Stimulated activated naive CD8-positive, alpha-beta T cell treated with anti-CD3 and anti-CD28 coated beads, Interleukin-15, amount 100 ng/mL, for 72 hours (primary cell): Measurements from ENCODE around the gene WNK2.
"Not testable (repeated sequence)": the region's sequence is repeated elsewhere in the genome, so short reads cannot be mapped to it uniquely, and the experiment has no call there.

Source experiments
- ATAC-seq: fragments of 150-1000 bp; cut with Tn5 transposase; 2 replicates; pipeline ENCODE4 v1.10.0; 2021; ENCODE audit warnings: mild to moderate bottlenecking, moderate library complexity
- DNase-seq, 2 donors: peaks; one replicate each; pipeline ENCODE4 v3.0.0; 2021 to 2022
- H3K27ac Mint-ChIP-seq, 2 donors: one replicate each; pipeline ENCODE4 v1.8.0; 2022; ENCODE audit warnings: mild to moderate bottlenecking in 2 of 2, mixed read lengths in 2 of 2, moderate library complexity in 2 of 2
- H3K27me3 Mint-ChIP-seq: one replicate; pipeline ENCODE4 v1.8.0; 2022; ENCODE audit warnings: mixed read lengths
- H3K4me1 Mint-ChIP-seq: one replicate; pipeline ENCODE4 v1.8.0; 2022; ENCODE audit warnings: mild to moderate bottlenecking, mixed read lengths
- H3K4me3 Mint-ChIP-seq, 2 donors: one replicate each; pipeline ENCODE4 v1.8.0; 2022; ENCODE audit warnings: mild to moderate bottlenecking in 2 of 2, mixed read lengths in 2 of 2, moderate library complexity in 1 of 2
- H3K9me3 Mint-ChIP-seq, 2 donors: one replicate each; pipeline ENCODE4 v1.8.0; 2022; ENCODE audit warnings: mixed read lengths in 2 of 2

Gene WNK2

GRCh38 chr9:93183663-93184431 lies at the start of gene WNK2:
WNK2 (plus strand) TSS chr9:93184139; CDS start chr9:93184930, 791 bp downstream.
- Mint-ChIP-seq H3K27me3 (peaks cover 75% of the 10 kb centered on the region), H3K4me3 (peak within 1 kb of the TSS; percentile 83), H3K27ac (no peak within 1 kb of the TSS), H3K9me3 (no peaks in the 10 kb centered on the region), H3K4me1 (peaks cover 11% of the 10 kb centered on the region)
- DNase-seq (peak; percentile 30 to 45), ATAC-seq (peak; percentile 68)

- ATAC-seq: peak; percentile 47
- no peaks in the 10 kb centered on the region for H3K27me3 Mint-ChIP-seq
- H3K27ac Mint-ChIP-seq: peak overlapping the region; percentile 91 to 94
- H3K9me3 Mint-ChIP-seq: no peaks in the 10 kb centered on the region
- H3K4me1 Mint-ChIP-seq: peaks cover 87% of the 10 kb centered on the region
- peak overlapping the region; percentile 79 to 83 for H3K4me3 Mint-ChIP-seq
- no peak for DNase-seq
Observed at GRCh38 chr9:93134740-93135444, 49.0 kb upstream of the WNK2 start.

GRCh38 chr9:93136011-93136440 lies 47.9 kb upstream of the WNK2 start:
- DNase-seq: no peak
- Mint-ChIP-seq H3K27ac (no peak overlapping the region), H3K9me3 (no peaks in the 10 kb centered on the region), H3K27me3 (no peaks in the 10 kb centered on the region), H3K4me3 (no peak overlapping the region), H3K4me1 (peaks cover 87% of the 10 kb centered on the region)
- ATAC-seq: no peak

- Mint-ChIP-seq H3K4me3 (no peak overlapping the region), H3K9me3 (no peaks in the 10 kb centered on the region), H3K4me1 (peaks cover 82% of the 10 kb centered on the region), H3K27me3 (no peaks in the 10 kb centered on the region), H3K27ac (no peak overlapping the region)
- no peak for ATAC-seq
- DNase-seq: no peak
Observed at GRCh38 chr9:93137362-93137761, 46.6 kb upstream of the WNK2 start.

GRCh38 chr9:93138171-93138764 lies 45.7 kb upstream of the WNK2 start:
- Mint-ChIP-seq H3K9me3 (no peaks in the 10 kb centered on the region), H3K4me3 (no peak overlapping the region), H3K27me3 (no peaks in the 10 kb centered on the region), H3K27ac (no peak overlapping the region), H3K4me1 (peaks cover 81% of the 10 kb centered on the region)
- ATAC-seq (no peak), DNase-seq (no peak)

GRCh38 chr9:93139365-93140182 lies 44.4 kb upstream of the WNK2 start:
- Mint-ChIP-seq H3K9me3 (no peaks in the 10 kb centered on the region), H3K27ac (peak overlapping the region in 1 of 2 donors; percentile 65), H3K27me3 (no peaks in the 10 kb centered on the region), H3K4me3 (peak overlapping the region in 1 of 2 donors; percentile 2), H3K4me1 (peaks cover 91% of the 10 kb centered on the region)
- DNase-seq (no peak), ATAC-seq (no peak)

- Mint-ChIP-seq H3K4me3 (no peak overlapping the region), H3K4me1 (peaks cover 81% of the 10 kb centered on the region)
Observed at GRCh38 chr9:93141771-93142483, 42.0 kb upstream of the WNK2 start.

GRCh38 chr9:93143830-93144530 lies 40.0 kb upstream of the WNK2 start:
- Mint-ChIP-seq H3K27me3 (no peaks in the 10 kb centered on the region), H3K4me1 (peaks cover 79% of the 10 kb centered on the region), H3K9me3 (peaks cover 20 to 26% of the 10 kb centered on the region in 2 donors), H3K4me3 (peak overlapping the region; percentile 32 to 67), H3K27ac (peak overlapping the region; percentile 80 to 90)
- peak in 1 of 2 donors; percentile 55 for DNase-seq
- peak; percentile 79 for ATAC-seq

More at GRCh38 chr9:93141771-93142483, 42.0 kb upstream of the WNK2 start:
- ATAC-seq: no peak
- H3K9me3 Mint-ChIP-seq: peaks cover 10 to 11% of the 10 kb centered on the region in 2 donors
- H3K27me3 Mint-ChIP-seq: no peaks in the 10 kb centered on the region
- peak overlapping the region in 1 of 2 donors; percentile 48 for H3K27ac Mint-ChIP-seq
- DNase-seq: no peak

- ATAC-seq: peak; percentile 50
- not testable (repeated sequence) for H3K27me3 Mint-ChIP-seq, H3K4me3 Mint-ChIP-seq, DNase-seq
- Mint-ChIP-seq H3K27ac (peak overlapping the region; percentile 56 to 63), H3K9me3 (peaks cover 20 to 26% of the 10 kb centered on the region in 2 donors), H3K4me1 (peaks cover 74% of the 10 kb centered on the region)
Observed at GRCh38 chr9:93146696-93147095, 37.2 kb upstream of the WNK2 start.

GRCh38 chr9:93147632-93148031 lies 36.3 kb upstream of the WNK2 start:
- DNase-seq (no peak), ATAC-seq (no peak)
- Mint-ChIP-seq H3K27ac (peak overlapping the region in 1 of 2 donors; percentile 34), H3K4me3 (no peak overlapping the region), H3K4me1 (peaks cover 65% of the 10 kb centered on the region), H3K27me3 (no peaks in the 10 kb centered on the region), H3K9me3 (peaks cover 20 to 26% of the 10 kb centered on the region in 2 donors)

GRCh38 chr9:93148721-93149120 lies 35.2 kb upstream of the WNK2 start:
- Mint-ChIP-seq H3K9me3 (peaks cover 20 to 26% of the 10 kb centered on the region in 2 donors), H3K27me3 (no peaks in the 10 kb centered on the region), H3K4me3 (peak overlapping the region in 1 of 2 donors; percentile 12), H3K27ac (peak overlapping the region in 1 of 2 donors; percentile 85), H3K4me1 (peaks cover 55% of the 10 kb centered on the region)
- ATAC-seq: no peak
- no peak for DNase-seq

GRCh38 chr9:93149361-93149760 lies 34.6 kb upstream of the WNK2 start:
- Mint-ChIP-seq H3K4me1 (peaks cover 49% of the 10 kb centered on the region), H3K4me3 (peak overlapping the region in 1 of 2 donors; percentile 14), H3K27me3 (no peaks in the 10 kb centered on the region), H3K27ac (peak overlapping the region in 1 of 2 donors; percentile 46), H3K9me3 (peaks cover 20 to 26% of the 10 kb centered on the region in 2 donors)
- no peak for ATAC-seq
- no peak for DNase-seq

- H3K9me3 Mint-ChIP-seq: peaks cover 16 to 22% of the 10 kb centered on the region in 2 donors
- H3K27me3 Mint-ChIP-seq: no peaks in the 10 kb centered on the region
- no peak overlapping the region for H3K4me3 Mint-ChIP-seq
- no peak overlapping the region for H3K27ac Mint-ChIP-seq
- peaks cover 44% of the 10 kb centered on the region for H3K4me1 Mint-ChIP-seq
- no peak for DNase-seq
- ATAC-seq: no peak
Observed at GRCh38 chr9:93151097-93151784, 32.7 kb upstream of the WNK2 start.
